ENCODE results near the gene UGT1A8.

The UGT1A8 gene

DNA sequence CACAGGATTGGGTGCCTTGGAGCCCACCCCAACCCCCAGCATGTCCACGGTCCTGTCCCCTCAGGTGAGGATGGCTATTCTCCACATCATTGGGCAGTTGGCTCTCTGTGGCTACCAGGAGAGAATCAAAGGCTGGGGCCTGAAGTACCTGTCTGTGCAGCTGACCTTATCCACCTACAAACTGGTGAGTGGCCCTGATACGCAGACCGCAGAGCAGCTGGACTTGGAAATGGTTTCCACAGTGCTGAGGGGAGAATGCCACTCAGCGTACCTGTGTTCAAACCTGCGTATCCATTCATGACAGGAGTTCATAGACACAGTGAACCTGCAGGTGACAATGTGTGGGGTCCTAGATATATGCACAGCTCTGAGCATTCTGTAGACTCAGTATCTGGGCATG, 182.3 kb downstream of the UGT1A8 start:
- DNase-seq (ENCODE audit: low spot score), result no peak

DNA sequence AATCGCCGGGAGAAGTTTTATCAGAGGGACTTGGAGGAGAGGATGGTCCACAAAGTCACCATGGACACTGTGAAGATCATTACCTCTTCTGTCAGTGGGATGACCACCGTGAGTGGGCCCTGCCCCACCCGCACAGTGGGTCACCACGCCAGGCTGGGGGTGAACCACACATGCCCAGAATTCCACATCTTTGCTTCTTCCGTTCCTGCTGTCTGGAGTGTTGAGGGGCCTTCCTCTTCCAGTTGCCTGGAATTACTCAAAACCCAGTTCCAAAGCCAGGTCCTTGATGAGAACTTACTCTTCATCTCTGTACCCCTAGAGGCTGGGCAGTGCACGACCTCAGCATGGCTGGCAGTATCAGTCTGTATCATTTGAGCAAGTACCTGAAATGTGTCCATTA, 182.8 kb downstream of the UGT1A8 start:
- DNase-seq (ENCODE audit: low spot score), result no peak

DNA sequence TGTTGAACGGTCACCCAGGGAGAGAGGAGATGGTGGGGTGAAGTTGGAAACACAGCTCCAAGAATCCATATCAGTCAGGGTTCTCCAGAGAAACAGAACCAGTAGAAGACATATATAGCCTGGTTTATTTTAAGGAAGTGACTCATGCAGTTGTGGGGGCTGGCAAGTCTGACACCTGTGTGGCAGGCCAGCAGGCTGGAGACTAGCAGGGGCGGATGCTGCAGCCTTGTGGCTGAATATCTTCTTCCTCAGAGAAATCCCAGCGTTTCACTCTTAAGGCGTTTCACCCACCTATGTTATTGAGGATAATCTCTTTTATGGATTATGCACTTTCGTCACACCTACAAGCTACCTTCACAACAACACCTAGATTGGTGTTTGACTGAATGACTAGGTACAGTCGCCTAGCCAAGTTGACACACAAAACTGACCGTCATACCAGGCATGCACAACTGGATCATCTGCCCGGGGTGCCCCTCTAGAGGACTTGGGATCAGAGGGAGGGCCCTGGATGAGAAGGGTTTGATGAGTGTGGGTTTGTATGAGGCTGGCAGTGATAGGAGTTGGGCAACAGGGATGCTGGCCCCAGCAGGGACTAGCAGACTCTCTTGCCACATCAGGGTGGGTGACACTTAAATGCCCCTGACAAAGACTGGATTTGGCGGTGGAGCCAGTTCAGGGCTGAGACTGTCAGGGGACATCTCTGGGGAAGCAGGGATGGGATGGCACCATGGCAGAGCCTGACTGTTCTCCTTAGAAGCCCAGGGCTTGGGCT, 184.1 kb downstream of the UGT1A8 start:
- no peak for DNase-seq (ENCODE audit: low spot score)

DNA sequence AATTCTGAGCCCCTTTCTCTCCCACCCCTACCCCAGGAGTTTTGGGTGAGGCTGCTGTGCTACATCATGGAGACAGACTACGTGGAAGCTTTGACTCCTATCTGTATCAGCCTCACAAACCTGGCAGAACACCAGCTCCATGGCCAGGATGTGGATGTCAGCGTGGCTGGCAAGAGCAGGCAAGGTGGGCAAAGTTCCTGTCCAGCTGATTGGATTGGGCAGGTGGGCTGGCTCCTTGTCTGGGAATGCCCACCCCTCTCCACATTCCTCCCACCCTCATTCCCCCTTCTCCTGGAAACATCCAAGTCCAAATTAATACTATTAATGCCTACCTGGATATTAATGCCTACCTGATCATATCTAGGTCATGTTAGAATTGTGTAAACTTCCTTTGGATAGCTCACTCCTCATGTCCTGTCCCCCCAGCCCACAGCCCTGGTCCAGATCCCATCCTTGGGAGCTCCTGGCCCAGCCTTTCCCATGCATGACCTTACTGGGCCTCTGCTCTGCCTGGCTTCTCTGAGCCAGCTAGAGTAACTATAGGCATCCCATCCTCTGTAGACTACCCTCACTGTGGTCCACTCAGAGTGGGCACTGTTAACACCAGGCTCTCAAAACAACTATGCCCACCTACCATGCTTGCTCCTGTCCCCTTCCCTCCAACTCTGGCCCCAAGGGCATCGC, 184.8 kb downstream of the UGT1A8 start:
- no peak for DNase-seq (ENCODE audit: low spot score)

DNA sequence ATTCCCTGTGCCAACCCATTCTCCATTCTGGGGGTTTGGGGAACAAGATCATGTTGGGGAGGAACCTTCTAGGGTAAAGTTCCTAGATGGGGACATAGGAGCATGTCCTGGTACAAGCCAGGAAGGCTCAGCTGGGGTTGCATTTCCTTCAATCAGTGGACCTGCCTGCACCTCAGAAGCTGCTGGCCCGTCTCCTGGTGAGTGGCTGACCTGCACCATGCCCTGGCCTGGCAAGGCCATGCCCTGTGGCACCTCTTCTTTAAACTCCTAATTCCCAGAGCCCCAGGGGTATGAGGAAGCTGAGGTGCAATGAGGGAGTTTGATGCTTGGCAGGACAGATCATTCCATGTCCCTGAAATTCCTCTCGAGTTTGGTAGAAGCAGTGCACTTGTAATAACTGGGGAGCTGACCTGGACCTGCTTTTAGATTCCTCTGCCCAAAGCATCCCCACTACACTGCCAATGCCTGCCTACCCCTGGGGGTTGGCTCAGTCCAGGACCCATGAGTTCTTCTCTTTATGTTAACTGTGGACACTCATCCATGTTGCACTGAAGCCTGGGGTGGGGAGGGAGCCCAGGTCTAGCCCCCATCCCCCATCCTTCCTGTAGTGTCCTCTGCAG, 186.0 kb downstream of the UGT1A8 start:
- no peak for DNase-seq (ENCODE audit: low spot score)

- DNase-seq (ENCODE audit: low spot score), result no peak
Observed at GRCh38 chr2:233803994-233804393, 186.6 kb downstream of the UGT1A8 start.

DNA sequence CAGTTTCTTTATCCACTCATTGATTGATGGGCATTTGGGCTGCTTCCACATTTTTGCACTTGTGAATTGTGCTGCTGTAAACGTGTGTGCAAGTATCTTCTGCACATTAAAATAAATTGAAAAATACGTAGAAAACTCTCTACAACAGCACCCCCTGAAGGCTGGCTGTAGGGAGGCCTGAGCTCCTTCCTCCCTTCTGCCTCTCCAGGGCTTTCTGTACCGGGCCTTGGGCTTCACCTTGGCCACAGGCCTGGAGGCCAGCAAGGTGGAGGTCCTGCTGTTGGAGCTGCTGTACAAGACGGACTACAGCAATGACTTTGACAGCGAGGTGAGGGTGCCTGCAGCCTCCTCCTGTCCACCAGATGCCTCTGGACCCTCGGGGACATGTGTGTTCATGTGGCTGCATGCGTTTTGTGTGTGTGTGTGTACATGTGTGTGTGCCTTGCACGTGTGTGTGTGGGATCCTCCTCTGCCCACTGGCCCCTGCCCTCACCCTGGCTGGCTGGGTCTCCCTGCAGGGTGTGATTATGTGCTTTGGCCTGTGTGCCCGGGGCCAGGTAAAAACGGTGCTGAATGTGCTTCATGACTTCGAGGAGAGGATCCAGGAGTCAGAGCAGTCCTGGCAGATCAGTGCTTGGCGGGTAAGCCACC, 189.9 kb downstream of the UGT1A8 start:
- DNase-seq (ENCODE audit: low spot score), result no peak

DNA sequence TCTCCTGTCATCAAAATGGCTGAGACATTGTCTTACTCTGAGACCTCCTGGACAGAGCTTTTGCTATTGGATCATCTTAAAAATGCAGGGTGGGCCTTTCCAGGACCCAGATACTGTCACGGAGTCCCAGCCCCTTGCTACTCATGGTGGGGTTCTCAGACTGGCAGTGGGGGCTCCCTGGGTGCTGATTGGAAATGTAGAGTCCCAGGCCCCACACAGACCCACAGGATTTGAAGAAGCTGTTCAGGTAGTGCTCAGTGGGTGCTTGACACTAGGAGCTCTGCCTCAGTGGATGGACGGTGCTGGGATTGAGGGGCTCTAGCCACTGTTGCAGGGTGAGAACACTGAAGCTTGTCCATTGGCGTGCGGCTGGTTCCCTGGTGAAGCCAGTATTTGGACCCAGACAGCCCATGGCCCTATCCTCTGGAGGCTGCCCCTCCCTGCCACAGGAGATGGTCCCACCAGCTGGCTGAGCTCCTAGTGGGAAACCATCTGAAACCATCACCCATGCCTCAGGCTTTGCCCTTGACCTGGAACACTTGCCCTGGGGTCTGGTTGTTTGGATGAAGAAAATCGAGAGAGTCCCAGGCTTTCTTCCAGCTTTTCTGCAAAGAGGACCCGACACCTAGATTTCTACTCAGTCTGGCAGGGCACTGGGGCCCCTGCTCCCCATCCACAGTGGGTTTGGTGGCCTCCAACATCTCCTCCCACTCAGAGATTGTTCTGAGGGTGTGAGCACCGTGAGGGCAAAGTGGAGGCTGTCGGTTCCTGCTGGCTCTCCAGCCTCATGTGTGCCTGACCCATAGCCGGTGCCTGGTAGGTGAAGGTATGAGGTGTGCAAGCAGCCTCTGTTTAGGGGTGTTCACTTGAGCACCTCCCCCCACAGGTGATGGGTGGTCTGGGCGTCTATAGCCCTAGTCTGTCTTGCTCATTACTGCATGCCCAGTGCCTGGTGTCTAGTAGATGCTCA, 190.8 kb downstream of the UGT1A8 start:
- DNase-seq (ENCODE audit: low spot score), result no peak

GRCh38 chr2:233810385-233810784, 193.0 kb downstream of the UGT1A8 start:
- no peak for DNase-seq (ENCODE audit: low spot score)

- DNase-seq (ENCODE audit: low spot score), result no peak
Observed at GRCh38 chr2:233811087-233811486, 193.7 kb downstream of the UGT1A8 start.

DNA sequence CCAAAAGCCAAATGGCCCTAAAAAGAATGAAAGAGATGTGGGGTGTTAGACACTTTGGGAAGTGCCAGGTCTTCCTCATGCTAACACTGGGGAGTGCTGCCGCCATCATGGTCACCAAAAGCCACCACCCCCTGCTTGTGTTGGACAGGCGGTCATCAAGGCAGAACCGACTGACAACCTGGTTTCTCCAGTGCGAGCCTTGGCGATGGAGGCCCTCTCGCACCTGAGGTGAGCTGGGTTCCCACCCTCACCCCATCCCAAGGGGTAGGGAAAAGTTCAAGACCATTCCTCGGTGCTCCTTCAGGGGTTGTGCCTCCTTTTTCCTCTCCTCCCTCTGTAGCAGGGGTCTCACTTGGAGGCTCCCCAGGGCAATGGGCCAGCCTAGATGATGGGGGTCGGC, 194.3 kb downstream of the UGT1A8 start:
- DNase-seq (ENCODE audit: low spot score), result no peak

DNA sequence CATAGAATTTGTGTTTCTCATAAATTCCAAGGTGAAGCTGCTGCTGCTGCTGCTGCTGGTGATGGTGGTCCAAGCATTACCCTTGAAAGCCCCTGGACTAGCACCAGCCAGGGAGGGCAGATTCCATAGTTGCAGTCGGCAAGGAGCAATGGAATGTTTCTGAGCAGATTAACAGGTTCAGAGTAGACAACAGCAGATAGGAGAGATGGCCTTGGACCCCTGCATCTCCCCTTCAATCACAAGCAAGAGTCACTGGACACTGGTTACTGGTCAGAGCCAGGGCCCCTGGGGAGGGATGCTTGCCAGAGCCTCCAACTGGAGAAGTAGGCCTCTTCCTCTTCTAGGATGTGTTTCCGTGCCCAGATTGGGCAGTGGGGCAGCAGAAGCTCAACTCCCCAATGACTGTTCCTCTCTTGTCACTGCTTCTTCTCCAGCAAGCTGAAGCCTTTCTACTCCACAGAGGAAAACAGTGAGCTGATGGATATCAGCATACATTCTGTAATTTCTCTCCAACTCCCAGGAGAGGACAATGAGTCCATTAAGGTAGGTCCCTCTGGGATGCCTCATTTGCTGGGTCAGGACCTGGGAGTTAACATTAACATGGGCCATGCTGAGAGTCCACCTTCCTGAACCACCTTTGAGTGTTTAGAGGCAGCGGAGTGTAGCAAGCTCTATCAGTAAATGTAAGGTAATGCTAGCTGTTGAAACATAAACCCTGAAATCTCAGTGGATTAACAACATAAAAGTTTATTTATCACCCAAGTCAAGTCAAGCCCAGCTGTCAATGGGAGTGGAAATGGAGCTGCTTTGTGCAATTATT, 196.0 kb downstream of the UGT1A8 start:
- DNase-seq (ENCODE audit: low spot score), result no peak

DNA sequence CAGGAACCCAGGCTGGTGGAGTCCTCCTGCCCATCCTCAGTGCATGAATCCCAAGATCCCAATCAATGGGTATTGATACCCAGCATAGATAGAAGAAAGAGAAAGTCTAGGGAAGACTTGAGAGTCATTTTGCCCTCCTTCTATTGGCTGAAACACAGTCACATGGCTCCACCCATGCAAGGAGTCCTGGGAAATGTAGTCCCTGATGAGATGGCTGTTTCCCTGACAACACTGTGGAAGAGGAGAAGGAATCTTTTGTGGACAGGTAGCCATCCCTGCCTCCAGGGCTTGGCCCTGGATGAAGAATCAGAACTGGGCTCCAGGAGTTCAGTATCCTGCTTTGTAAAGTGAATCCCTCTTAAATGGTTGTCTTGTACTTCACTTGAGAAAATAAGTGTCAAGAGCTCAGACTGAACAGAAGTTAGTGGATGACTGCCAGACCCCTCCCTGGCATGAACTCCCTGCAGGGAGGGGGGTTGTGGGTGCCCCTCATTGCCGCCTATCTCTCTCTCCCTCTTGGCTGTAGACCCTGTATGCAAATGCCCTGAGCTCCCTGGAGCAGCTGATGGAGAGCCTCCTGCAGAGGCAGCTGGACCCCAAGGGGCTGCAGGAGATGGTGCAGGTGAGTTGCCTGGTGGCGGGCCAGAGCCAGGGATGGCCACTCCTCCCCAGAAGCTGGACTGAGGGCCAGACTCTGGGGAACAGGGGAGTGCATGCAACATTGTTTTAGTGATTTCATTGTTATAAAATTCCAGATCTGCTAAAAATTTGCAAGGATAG, 196.8 kb downstream of the UGT1A8 start:
- DNase-seq (ENCODE audit: low spot score), result no peak

DNA sequence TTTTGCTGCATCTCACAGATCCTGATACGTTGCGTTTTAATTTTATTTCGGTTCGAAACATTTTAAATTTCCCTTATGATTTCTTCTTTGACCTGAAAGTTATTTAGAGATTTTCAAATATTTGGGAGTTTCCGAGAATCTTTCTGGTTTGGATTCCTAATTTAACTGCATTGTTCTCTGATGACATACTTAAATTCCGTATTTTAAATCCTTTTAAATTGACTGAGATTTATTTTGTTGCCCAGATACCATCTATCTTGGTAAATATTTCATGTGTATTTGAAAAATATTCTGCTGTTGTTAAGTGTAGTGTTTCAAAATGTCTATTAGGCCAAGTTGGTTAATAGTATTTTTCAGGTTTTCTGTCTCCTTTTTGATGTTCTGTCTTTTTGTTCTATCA, 198.4 kb downstream of the UGT1A8 start:
- DNase-seq (ENCODE audit: low spot score), result no peak

DNA sequence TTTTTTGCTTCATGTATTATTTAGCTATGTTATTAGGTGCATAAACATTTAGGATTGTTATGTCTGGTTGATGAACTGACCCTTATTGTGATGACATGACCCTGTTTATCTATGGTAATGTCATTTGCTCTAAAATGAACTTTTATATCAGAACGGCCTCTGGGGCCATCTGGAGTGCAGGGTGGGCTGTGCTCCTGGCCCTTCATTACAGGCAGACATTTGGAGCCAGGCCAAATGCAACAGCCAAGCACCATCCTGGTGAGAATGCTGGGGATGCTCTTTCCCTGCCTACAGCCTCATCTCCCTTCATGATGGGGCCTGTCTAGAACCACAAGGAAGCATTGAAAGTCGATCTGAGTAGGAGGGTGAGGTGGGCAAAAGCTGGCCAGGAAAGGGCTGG, 198.9 kb downstream of the UGT1A8 start:
- DNase-seq (ENCODE audit: low spot score), result peak; percentile 56

DNA sequence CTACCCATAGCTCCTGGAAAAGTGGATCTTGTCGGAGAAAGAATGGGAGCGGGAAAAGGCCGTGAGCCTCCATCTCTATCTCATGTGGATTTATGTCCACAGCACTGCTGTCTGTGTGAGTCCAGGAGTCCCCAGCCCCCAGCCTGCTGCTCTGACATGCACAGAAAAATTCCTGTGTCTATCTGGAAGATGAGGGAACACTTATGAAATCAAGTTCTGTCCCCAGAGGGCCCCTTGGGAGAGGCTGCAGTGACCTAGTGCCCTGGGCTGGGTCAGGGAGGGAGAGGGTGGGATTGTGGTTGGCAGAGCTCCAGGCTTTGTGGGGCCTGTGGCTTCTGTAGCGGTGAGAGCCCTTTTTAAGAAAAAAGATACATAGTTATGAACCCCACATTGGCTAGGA, 199.3 kb downstream of the UGT1A8 start:
- DNase-seq (ENCODE audit: low spot score), result peak; percentile 35

DNA sequence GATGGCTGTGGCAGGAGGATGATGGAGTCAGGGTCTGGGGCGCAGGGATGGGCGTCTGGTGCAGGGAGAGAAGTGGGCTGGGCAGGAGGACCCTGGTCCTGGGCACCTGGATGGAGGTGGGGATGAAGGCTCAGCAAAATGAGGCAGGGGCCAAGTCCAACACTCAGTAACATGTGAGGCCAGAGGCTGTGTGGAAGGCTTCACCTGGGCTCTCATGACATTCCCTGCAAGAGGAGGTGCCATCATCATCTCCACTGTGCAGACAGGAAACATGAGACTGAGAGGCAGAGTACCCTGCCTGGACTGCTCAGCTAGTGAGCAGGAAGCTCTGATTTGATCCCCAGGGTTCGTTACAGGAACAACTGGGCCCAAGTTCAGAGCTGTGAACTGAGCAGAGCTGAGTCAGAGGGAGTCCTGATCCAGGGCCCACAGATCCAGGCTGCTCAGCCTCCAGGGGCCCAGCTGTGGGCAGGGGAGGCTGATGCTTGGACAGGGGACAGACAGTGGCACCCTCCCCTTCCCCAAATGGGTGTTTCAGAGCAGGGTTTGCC, 200.0 kb downstream of the UGT1A8 start:
- DNase-seq (ENCODE audit: low spot score), result no peak

GRCh38 chr2:233817995-233818638, 200.7 kb downstream of the UGT1A8 start:
- DNase-seq (ENCODE audit: low spot score), result no peak

All from SK-N-DZ (cell line).